Natural killer cell (primary cell): ENCODE data around the gene TUBA1C. TPM values are rescaled to one million over a fixed set of nuclear protein-coding genes. Genes with fewer than 3 reads are reported as not detected.
"Not testable (repeated sequence)": the region's sequence is repeated elsewhere in the genome, so short reads cannot be mapped to it uniquely, and the experiment has no call there.

Source experiments
- ATAC-seq, 3 donors: fragments of 150-1000 bp in 2 of 3; fragments of 200-7000 bp in 1 of 3; cut with Tn5 transposase; 1 replicate in 1 of 3; 2 replicates in 2 of 3; pipeline ENCODE4 v1.10.0; 2021; ENCODE audit warnings: mild to moderate bottlenecking in 2 of 3, moderate library complexity in 2 of 3
- DNase-seq, 2 donors: peaks; one replicate each; pipeline versions ENCODE4 v3.0.0 to v3.0.0-alpha.2; 2013 to 2021; ENCODE audit warnings: mixed read lengths in 1 of 2
- H3K27ac ChIP-seq: one replicate; pipeline ENCODE4 v1.5.1; 2013; ENCODE audit warnings: mild to moderate bottlenecking, low read length
- H3K27me3 ChIP-seq: one replicate; pipeline ENCODE4 v1.6.1; 2013; ENCODE audit warnings: low read length; ENCODE audit not compliant: control insufficient read depth, insufficient read depth
- H3K36me3 ChIP-seq: one replicate; pipeline ENCODE4 v1.6.1; 2013; ENCODE audit warnings: low read length; ENCODE audit not compliant: control insufficient read depth, insufficient read depth
- H3K4me1 ChIP-seq: one replicate; pipeline ENCODE4 v1.6.1; 2013; ENCODE audit warnings: low read length; ENCODE audit not compliant: control insufficient read depth, insufficient read depth
- H3K4me3 ChIP-seq: one replicate; pipeline ENCODE4 v1.5.1; 2013; ENCODE audit warnings: low read length
- H3K9me3 ChIP-seq: one replicate; pipeline ENCODE4 v1.6.1; 2013; ENCODE audit warnings: low read length; ENCODE audit not compliant: control insufficient read depth, insufficient read depth
- H3K27ac Mint-ChIP-seq, 2 donors: one replicate each; pipeline ENCODE4 v1.8.0; 2022; ENCODE audit warnings: mild to moderate bottlenecking in 2 of 2, mixed read lengths in 2 of 2, moderate library complexity in 1 of 2
- H3K27me3 Mint-ChIP-seq, 2 donors: one replicate each; pipeline ENCODE4 v1.8.0; 2022; ENCODE audit warnings: low read depth in 2 of 2, mixed read lengths in 2 of 2
- H3K36me3 Mint-ChIP-seq: one replicate; pipeline ENCODE4 v1.8.0; 2022; ENCODE audit warnings: mixed read lengths
- H3K4me1 Mint-ChIP-seq, 2 donors: one replicate each; pipeline ENCODE4 v1.8.0; 2022; ENCODE audit warnings: mixed read lengths in 2 of 2
- H3K4me3 Mint-ChIP-seq: one replicate; pipeline ENCODE4 v1.8.0; 2022; ENCODE audit warnings: mild to moderate bottlenecking, moderate library complexity, mixed read lengths
- H3K9me3 Mint-ChIP-seq, 2 donors: one replicate each; pipeline ENCODE4 v1.8.0; 2022; ENCODE audit warnings: mixed read lengths in 2 of 2
- WGBS: methylation state at CpG from one replicate; pipeline ENCODE4 v1.1.7; 2013; ENCODE audit warnings: missing lambda C conversion rate; ENCODE audit not compliant: insufficient coverage; 5-methylcytosine and 5-hydroxymethylcytosine counted together
- intact Hi-C: fragments of 100-400 bp; cut with micrococcal nuclease; formaldehyde crosslinking; loops from one replicate; pipeline ENCODE4 v1.14.2; 2022
- total RNA-seq, 4 donors: library from RNA; stranded (reverse); fragments of 120-200 nt in 1 of 4; gene quantifications; one replicate each; pipeline versions ENCODE4 v1.2.3 to v1.2.4, GENCODE V29; 2013 to 2022
- TF ChIP-seq, protein P1 (sequence below): fragments of 200-600 bp; IDR thresholded peaks from one replicate; pipeline ENCODE4 v1.8.0; 2022; ENCODE audit warnings: antibody characterized with exemption

TUBA1C gene
- total RNA-seq, 3 donors from 2014 or later (not counting 1 experiment from before 2014, with no cell fraction given) = 19.0 to 39.6 (median 24.9) TPM

DNA sequence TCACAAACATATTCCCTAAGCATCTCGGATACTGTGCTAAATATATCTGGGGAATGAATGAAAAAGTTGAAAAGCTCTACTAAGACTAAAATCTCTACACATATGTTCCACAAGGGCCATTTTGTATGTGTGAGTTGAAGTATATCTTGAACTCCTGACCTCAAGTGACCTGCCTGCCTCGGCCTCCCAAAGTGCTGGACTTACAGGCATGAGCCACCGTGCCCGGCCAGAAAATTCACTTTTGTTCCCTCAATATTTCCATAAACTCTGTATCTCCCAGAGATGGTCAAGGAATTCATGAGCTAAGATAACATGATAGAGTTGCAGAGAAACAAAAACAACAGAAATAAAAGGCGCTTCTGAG, 1.5 kb upstream of the TUBA1C start:
- no peak overlapping the region for H3K27ac Mint-ChIP-seq
- intact Hi-C loops = no loop called here

DNA sequence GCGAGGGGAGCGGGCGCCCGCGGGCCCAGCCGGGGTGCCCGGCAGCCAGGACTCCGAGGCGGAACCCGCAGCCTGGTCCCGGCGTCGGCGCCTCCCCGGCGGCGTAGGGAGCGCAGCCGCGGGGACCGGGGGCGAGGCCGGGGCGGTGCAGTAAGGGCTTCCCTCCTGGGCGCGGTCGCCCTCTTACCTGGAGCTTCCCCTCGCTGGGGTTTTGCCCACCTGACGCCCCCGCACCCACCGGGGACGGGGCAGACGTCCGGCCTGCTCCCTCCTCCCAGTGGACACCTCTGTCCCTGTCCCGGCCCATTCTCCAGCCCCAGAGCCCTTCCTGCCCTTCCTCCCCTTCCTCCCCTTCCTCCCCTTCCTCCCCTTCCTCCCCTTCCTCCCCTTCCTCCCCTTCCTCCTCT, 413 bp upstream of the TUBA1C start:
- intact Hi-C loops = no loop called here
- Histone ChIP-seq H3K27ac (no peak overlapping the region), H3K4me3 (peak overlapping the region; percentile 87), H3K4me1 (peaks cover 26% of the 10 kb centered on the region), H3K9me3 (no peaks in the 10 kb centered on the region), H3K36me3 (peaks cover 2% of the 10 kb centered on the region), H3K27me3 (no peaks in the 10 kb centered on the region)
- no peaks in the 10 kb centered on the region for H3K27me3 Mint-ChIP-seq
- TF ChIP-seq, protein P1, sequence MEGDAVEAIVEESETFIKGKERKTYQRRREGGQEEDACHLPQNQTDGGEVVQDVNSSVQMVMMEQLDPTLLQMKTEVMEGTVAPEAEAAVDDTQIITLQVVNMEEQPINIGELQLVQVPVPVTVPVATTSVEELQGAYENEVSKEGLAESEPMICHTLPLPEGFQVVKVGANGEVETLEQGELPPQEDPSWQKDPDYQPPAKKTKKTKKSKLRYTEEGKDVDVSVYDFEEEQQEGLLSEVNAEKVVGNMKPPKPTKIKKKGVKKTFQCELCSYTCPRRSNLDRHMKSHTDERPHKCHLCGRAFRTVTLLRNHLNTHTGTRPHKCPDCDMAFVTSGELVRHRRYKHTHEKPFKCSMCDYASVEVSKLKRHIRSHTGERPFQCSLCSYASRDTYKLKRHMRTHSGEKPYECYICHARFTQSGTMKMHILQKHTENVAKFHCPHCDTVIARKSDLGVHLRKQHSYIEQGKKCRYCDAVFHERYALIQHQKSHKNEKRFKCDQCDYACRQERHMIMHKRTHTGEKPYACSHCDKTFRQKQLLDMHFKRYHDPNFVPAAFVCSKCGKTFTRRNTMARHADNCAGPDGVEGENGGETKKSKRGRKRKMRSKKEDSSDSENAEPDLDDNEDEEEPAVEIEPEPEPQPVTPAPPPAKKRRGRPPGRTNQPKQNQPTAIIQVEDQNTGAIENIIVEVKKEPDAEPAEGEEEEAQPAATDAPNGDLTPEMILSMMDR = no peak
- peak; percentile 28 to 67 for DNase-seq
- H3K9me3 Mint-ChIP-seq = no peaks in the 10 kb centered on the region
- peak; percentile 36 to 59 (median 51) for ATAC-seq
- peak overlapping the region; percentile 62 to 91 for H3K27ac Mint-ChIP-seq
- H3K4me1 Mint-ChIP-seq = peaks cover 19 to 25% of the 10 kb centered on the region in 2 donors
- WGBS = 0% methylated on average over 35 of the region's 35 CpGs
- H3K36me3 Mint-ChIP-seq = no peaks in the 10 kb centered on the region
- peak overlapping the region; percentile 91 for H3K4me3 Mint-ChIP-seq

More for the DNA sequence above, 1.5 kb upstream of the TUBA1C start:
- H3K36me3 Mint-ChIP-seq = no peaks in the 10 kb centered on the region
- H3K9me3 Mint-ChIP-seq = no peaks in the 10 kb centered on the region
- Histone ChIP-seq H3K36me3 (peaks cover 2% of the 10 kb centered on the region), H3K4me3 (no peak overlapping the region), H3K27me3 (no peaks in the 10 kb centered on the region), H3K27ac (no peak overlapping the region), H3K9me3 (no peaks in the 10 kb centered on the region), H3K4me1 (peaks cover 26% of the 10 kb centered on the region)
- ATAC-seq (no peak), DNase-seq (no peak)
- peak overlapping the region; percentile 95 for H3K4me3 Mint-ChIP-seq
- H3K4me1 Mint-ChIP-seq = peaks cover 15 to 21% of the 10 kb centered on the region in 2 donors
- 98% methylated on average over 4 of the region's 5 CpGs for WGBS
- TF ChIP-seq, protein P1 = no peak
- no peaks in the 10 kb centered on the region for H3K27me3 Mint-ChIP-seq

DNA sequence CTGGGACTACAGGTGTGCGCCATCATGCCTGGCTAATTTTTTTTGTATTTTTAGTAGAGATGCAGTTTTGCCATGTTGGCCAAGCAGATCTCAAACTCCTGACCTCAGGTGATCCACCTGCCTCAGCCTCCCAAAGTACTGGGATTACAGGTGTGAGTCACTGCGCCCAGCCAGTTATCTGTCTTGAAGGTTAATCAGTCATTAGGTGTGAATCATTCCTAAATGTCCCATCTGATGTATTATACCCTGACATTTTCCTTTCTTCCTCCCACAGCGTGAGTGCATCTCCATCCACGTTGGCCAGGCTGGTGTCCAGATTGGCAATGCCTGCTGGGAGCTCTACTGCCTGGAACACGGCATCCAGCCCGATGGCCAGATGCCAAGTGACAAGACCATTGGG, 4.3 kb downstream of the TUBA1C start:
- intact Hi-C loops, ATAC-seq, H3K27ac Mint-ChIP-seq: not testable (repeated sequence)

DNA sequence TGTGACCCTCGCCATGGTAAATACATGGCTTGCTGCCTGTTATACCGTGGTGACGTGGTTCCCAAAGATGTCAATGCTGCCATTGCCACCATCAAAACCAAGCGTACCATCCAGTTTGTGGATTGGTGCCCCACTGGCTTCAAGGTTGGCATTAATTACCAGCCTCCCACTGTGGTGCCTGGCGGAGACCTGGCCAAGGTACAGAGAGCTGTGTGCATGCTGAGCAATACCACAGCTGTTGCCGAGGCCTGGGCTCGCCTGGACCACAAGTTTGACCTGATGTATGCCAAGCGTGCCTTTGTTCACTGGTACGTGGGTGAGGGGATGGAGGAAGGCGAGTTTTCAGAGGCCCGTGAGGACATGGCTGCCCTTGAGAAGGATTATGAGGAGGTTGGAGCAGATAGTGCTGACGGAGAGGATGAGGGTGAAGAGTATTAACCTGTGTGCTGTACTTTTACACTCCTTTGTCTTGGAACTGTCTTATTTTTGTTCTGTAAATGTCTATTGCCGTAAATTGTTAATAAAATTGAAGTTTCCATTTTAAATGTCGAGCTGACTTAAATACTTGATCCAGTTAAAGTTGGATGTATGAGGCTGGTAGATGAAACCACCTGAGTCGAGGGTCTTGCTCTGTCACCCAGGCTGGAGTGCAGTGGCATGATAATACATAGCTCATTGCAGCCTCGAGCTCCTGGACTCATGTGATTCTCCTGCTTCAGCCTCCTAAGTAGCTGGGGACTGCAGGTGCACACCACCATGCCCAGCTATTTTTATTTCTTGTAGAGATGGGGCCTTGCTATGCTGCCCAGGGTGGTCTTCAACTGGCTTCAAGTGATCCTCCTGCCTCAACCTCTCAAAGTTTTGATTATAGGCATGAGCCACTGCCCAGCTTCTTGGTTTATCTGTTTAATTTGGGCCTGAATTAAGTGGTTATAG, 8.2 kb downstream of the TUBA1C start:
- H3K4me3 Mint-ChIP-seq = no peak overlapping the region
- no peak overlapping the region for H3K27ac ChIP-seq
- intact Hi-C loops = no loop called here
- H3K9me3 Mint-ChIP-seq = no peaks in the 10 kb centered on the region
- peaks cover 4 to 5% of the 10 kb centered on the region in 2 donors for H3K4me1 Mint-ChIP-seq
- no peaks in the 10 kb centered on the region for H3K27me3 Mint-ChIP-seq
- peaks cover 30% of the 10 kb centered on the region for H3K36me3 ChIP-seq
- no peaks in the 10 kb centered on the region for H3K27me3 ChIP-seq
- WGBS = 96% methylated on average over 16 of the region's 16 CpGs
- ATAC-seq (no peak), DNase-seq (no peak)
- H3K4me1 ChIP-seq = no peaks in the 10 kb centered on the region
- H3K36me3 Mint-ChIP-seq = no peaks in the 10 kb centered on the region
- H3K4me3 ChIP-seq = no peak overlapping the region
- TF ChIP-seq, protein P1 = no peak
- H3K9me3 ChIP-seq = no peaks in the 10 kb centered on the region
- H3K27ac Mint-ChIP-seq = no peak overlapping the region

More for the DNA sequence above, 4.3 kb downstream of the TUBA1C start:
- not testable (repeated sequence) for H3K9me3 ChIP-seq, H3K27me3 Mint-ChIP-seq, H3K27me3 ChIP-seq, H3K27ac ChIP-seq, H3K9me3 Mint-ChIP-seq, H3K36me3 Mint-ChIP-seq, H3K4me3 ChIP-seq, H3K4me3 Mint-ChIP-seq, DNase-seq
- Histone ChIP-seq H3K4me1 (peaks cover 22% of the 10 kb centered on the region), H3K36me3 (peaks cover 32% of the 10 kb centered on the region)
- WGBS = 93% methylated on average over 3 of the region's 6 CpGs
- peaks cover 15 to 20% of the 10 kb centered on the region in 2 donors for H3K4me1 Mint-ChIP-seq
